CD14-positive monocyte (primary cell): ENCODE data around the gene TULP1. TPM values are rescaled to one million over a fixed set of nuclear protein-coding genes. Genes with fewer than 3 reads are reported as not detected.

Experiments used
- DNase-seq, 3 donors: peaks; one replicate each; pipeline ENCODE4 v3.0.0-alpha.2; 2011 to 2022
- H2AFZ ChIP-seq: 2 replicates; pipeline ENCODE4 v1.6.0; 2012; ENCODE audit warnings: mild to moderate bottlenecking, low read depth, low read length, inconsistent platforms; ENCODE audit not compliant: insufficient read depth, poor library complexity, severe bottlenecking
- H3K27ac ChIP-seq, 2 donors: 1 replicate in 1 of 2; 2 replicates in 1 of 2; pipeline ENCODE4 v1.5.1; 2012 to 2013; ENCODE audit warnings: low read length in 2 of 2, control low read depth in 1 of 2, inconsistent platforms in 1 of 2, low read depth in 1 of 2, mild to moderate bottlenecking in 1 of 2
- H3K27me3 ChIP-seq, 2 donors: one replicate each; pipeline versions ENCODE4 v1.6.0 to v1.6.1; 2011 to 2013; ENCODE audit warnings: low read length in 2 of 2; ENCODE audit not compliant: control insufficient read depth in 2 of 2, insufficient read depth in 2 of 2
- H3K36me3 ChIP-seq, 2 donors: replicated peaks in 1 of 2; 1 replicate in 1 of 2; 2 replicates in 1 of 2; pipeline versions ENCODE4 v1.5.1 to v1.6.1; 2012 to 2013; ENCODE audit warnings: low read length in 2 of 2, control low read depth in 1 of 2, inconsistent platforms in 1 of 2, mild to moderate bottlenecking in 1 of 2; ENCODE audit not compliant: insufficient read depth in 2 of 2, control insufficient read depth in 1 of 2
- H3K4me1 ChIP-seq, 2 donors: 1 replicate in 1 of 2; 2 replicates in 1 of 2; pipeline versions ENCODE4 v1.5.1 to v1.6.1; 2012 to 2013; ENCODE audit warnings: low read length in 2 of 2, control low read depth in 1 of 2, inconsistent platforms in 1 of 2, mild to moderate bottlenecking in 1 of 2, moderate library complexity in 1 of 2; ENCODE audit not compliant: insufficient read depth in 2 of 2, control insufficient read depth in 1 of 2
- H3K4me2 ChIP-seq: replicated peaks from 2 replicates; pipeline ENCODE3; 2012; ENCODE audit warnings: low read length, moderate library complexity, mild to moderate bottlenecking; ENCODE audit not compliant: poor library complexity, severe bottlenecking; ENCODE audit errors: extremely low read depth
- H3K4me3 ChIP-seq, 3 experiments: fragments of 200-600 bp in 1 of 3; sonication (generic) in 1 of 3; replicated peaks in 1 of 3; 1 replicate in 2 of 3; 2 replicates in 1 of 3; pipeline ENCODE4 v1.5.1; 2011 to 2013; ENCODE audit warnings: low read length in 3 of 3, mild to moderate bottlenecking in 3 of 3, control low read depth in 2 of 3, low read depth in 2 of 3, inconsistent platforms in 1 of 3, moderate library complexity in 1 of 3
- H3K79me2 ChIP-seq: 2 replicates; pipeline ENCODE4 v1.6.0; 2012; ENCODE audit warnings: mild to moderate bottlenecking, control low read depth, inconsistent platforms, low read length, moderate library complexity; ENCODE audit not compliant: insufficient read depth
- H3K9ac ChIP-seq: 2 replicates; pipeline ENCODE4 v1.6.0; 2017; ENCODE audit warnings: low read length, mild to moderate bottlenecking; ENCODE audit not compliant: insufficient read depth, poor library complexity, severe bottlenecking
- H3K9me3 ChIP-seq, 2 donors: replicated peaks in 1 of 2; 1 replicate in 1 of 2; 2 replicates in 1 of 2; pipeline versions ENCODE4 v1.5.1 to v1.6.1; 2012 to 2013; ENCODE audit warnings: low read length in 2 of 2, control low read depth in 1 of 2; ENCODE audit not compliant: control insufficient read depth in 1 of 2, insufficient read depth in 1 of 2
- H4K20me1 ChIP-seq: 2 replicates; pipeline ENCODE4 v1.6.0; 2012; ENCODE audit warnings: mild to moderate bottlenecking, low read length, control low read depth, moderate library complexity; ENCODE audit not compliant: insufficient read depth
- H3K27ac Mint-ChIP-seq, 7 donors: one replicate each; pipeline ENCODE4 v1.8.0; 2020; ENCODE audit warnings: mild to moderate bottlenecking in 7 of 7, mixed read lengths in 7 of 7, moderate library complexity in 6 of 7, inconsistent platforms in 2 of 7
- H3K27me3 Mint-ChIP-seq, 3 donors: one replicate each; pipeline ENCODE4 v1.8.0; 2021 to 2022; ENCODE audit warnings: low read depth in 3 of 3, mild to moderate bottlenecking in 3 of 3, mixed read lengths in 3 of 3, moderate library complexity in 3 of 3, inconsistent platforms in 1 of 3
- H3K36me3 Mint-ChIP-seq, 2 donors: one replicate each; pipeline ENCODE4 v1.8.0; 2020; ENCODE audit warnings: mixed read lengths in 2 of 2, inconsistent platforms in 1 of 2, mild to moderate bottlenecking in 1 of 2
- H3K4me1 Mint-ChIP-seq: one replicate; pipeline ENCODE4 v1.8.0; 2020; ENCODE audit warnings: mild to moderate bottlenecking, mixed read lengths
- H3K4me3 Mint-ChIP-seq, 2 donors: one replicate each; pipeline ENCODE4 v1.8.0; 2020; ENCODE audit warnings: mild to moderate bottlenecking in 2 of 2, mixed read lengths in 2 of 2, moderate library complexity in 1 of 2
- H3K9me3 Mint-ChIP-seq, 7 donors: one replicate each; pipeline ENCODE4 v1.8.0; 2020 to 2022; ENCODE audit warnings: mixed read lengths in 7 of 7, mild to moderate bottlenecking in 6 of 7, moderate library complexity in 6 of 7, inconsistent platforms in 2 of 7
- CTCF ChIP-seq: fragments of 200-600 bp; IDR thresholded peaks from one replicate; pipeline ENCODE4 v1.8.0; 2022; ENCODE audit warnings: antibody characterized with exemption, mild to moderate bottlenecking
- WGBS: methylation state at CpG from one replicate; pipeline ENCODE4 v1.1.5; 2013; ENCODE audit warnings: missing lambda C conversion rate; ENCODE audit not compliant: insufficient coverage; 5-methylcytosine and 5-hydroxymethylcytosine counted together
- intact Hi-C, 2 donors: fragments of 100-400 bp; cut with micrococcal nuclease; formaldehyde crosslinking; loops; one replicate each; pipeline versions ENCODE4 v1.15.0 to v1.15.1; 2023
- polyA plus RNA-seq, 3 donors: library from polyadenylated mRNA; depleted of rRNA in 1 of 3; unstranded in 2 of 3; stranded (reverse) in 1 of 3; fragments of 300-500 nt in 2 of 3; fragments of >200 nt in 1 of 3; fragmentation: Illumina TruSeq in 2 of 3; gene quantifications; 1 replicate in 2 of 3; 2 replicates in 1 of 3; pipeline ENCODE4 v1.2.3, GENCODE V29; 2012 to 2021

TULP1 gene
- polyA plus RNA-seq, 3 donors, result not detected

- no peak overlapping the region for H3K4me3 ChIP-seq
- no peak overlapping the region for H2AFZ ChIP-seq
- H3K4me1 Mint-ChIP-seq, result peaks cover 5% of the 10 kb centered on the region
- no peaks in the 10 kb centered on the region for H4K20me1 ChIP-seq
- intact Hi-C loops, result no loop called here
- H3K79me2 ChIP-seq, result no peaks in the 10 kb centered on the region
- H3K27ac ChIP-seq, result no peak overlapping the region
- H3K4me1 ChIP-seq, result peaks cover 0 to 4% of the 10 kb centered on the region in 2 donors
- H3K9ac ChIP-seq, result no peak overlapping the region
- TF ChIP-seq CTCF, result no peak
- H3K27me3 ChIP-seq, result no peaks in the 10 kb centered on the region
- no peaks in the 10 kb centered on the region for H3K36me3 ChIP-seq
- WGBS, result no CpG with 5 or more reads among the region's 5 CpGs
- peaks cover 5 to 12% (median 6%) of the 10 kb centered on the region in 3 donors for H3K27me3 Mint-ChIP-seq
- H3K27ac Mint-ChIP-seq, result no peak overlapping the region
- no peak for DNase-seq
- H3K9me3 Mint-ChIP-seq, result no peaks in the 10 kb centered on the region
- no peak overlapping the region for H3K4me2 ChIP-seq
- H3K36me3 Mint-ChIP-seq, result no peaks in the 10 kb centered on the region
- H3K9me3 ChIP-seq, result no peaks in the 10 kb centered on the region
- no peak overlapping the region for H3K4me3 Mint-ChIP-seq
Observed at GRCh38 chr6:35561113-35561512, 48.4 kb upstream of the TULP1 start.

- Histone ChIP-seq H3K9ac (no peak overlapping the region), H3K27me3 (no peaks in the 10 kb centered on the region), H3K4me1 (peaks cover 0 to 4% of the 10 kb centered on the region in 2 donors), H3K27ac (no peak overlapping the region), H3K36me3 (no peaks in the 10 kb centered on the region), H3K9me3 (no peaks in the 10 kb centered on the region), H2AFZ (no peak overlapping the region), H3K4me2 (no peak overlapping the region), H3K4me3 (no peak overlapping the region), H3K79me2 (no peaks in the 10 kb centered on the region), H4K20me1 (no peaks in the 10 kb centered on the region)
- Mint-ChIP-seq H3K9me3 (peaks cover 0 to 2% (median 0%) of the 10 kb centered on the region in 7 donors), H3K27me3 (peaks cover 3 to 5% (median 4%) of the 10 kb centered on the region in 3 donors), H3K36me3 (no peaks in the 10 kb centered on the region), H3K27ac (no peak overlapping the region), H3K4me3 (no peak overlapping the region), H3K4me1 (peaks cover 5% of the 10 kb centered on the region)
- no peak for DNase-seq
- 87% methylated on average over 7 of the region's 12 CpGs for WGBS
- TF ChIP-seq CTCF, result no peak
- intact Hi-C loops, result no loop called here
Observed at GRCh38 chr6:35558571-35558970, 45.9 kb upstream of the TULP1 start.
